ENCODE results near the gene AAK1. TPM values are rescaled to one million over a fixed set of nuclear protein-coding genes. Genes with fewer than 3 reads are reported as not detected.

Gene AAK1
- total RNA-seq, 2 donors from 2014 or later = 70.7 to 77.3 TPM

DNA sequence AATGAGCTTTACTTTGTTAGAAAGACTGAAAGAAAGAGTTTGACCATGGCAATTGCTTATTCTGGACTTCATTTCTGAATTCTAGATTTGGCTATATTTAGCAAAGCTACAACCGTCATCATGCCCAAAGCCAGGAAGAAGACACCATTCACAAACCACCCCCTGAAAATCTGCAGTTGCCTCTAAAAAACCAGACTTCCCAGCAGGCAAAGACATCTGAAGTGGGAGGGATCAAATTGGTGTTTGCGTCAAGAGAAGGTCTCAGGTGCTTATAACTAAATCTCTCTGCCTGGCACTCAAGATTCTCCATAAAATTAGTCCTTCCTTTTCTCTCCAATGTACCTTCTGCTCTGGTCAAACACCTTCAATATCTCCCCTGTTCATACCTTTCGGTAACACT is 5.6 kb downstream of the AAK1 start:
- no peak for DNase-seq (ENCODE audit: low spot score)
- WGBS = 85% methylated on average over 3 of the region's 3 CpGs
- H3K4me3 ChIP-seq = no peak overlapping the region
- H3K27me3 ChIP-seq (replicated peaks; ENCODE audit: insufficient read depth) = no peaks in the 10 kb centered on the region
- no peaks in the 10 kb centered on the region for H3K36me3 ChIP-seq
- no peak overlapping the region for H3K27ac ChIP-seq
- no peak for TF ChIP-seq POLR2AphosphoS5 (IDR thresholded peaks at IDR 0.05)
- H3K9me3 ChIP-seq = no peaks in the 10 kb centered on the region
- intact Hi-C loops (cut with DNase I) = no loop called here
- H3K4me1 ChIP-seq (replicated peaks) = peaks cover 7% of the 10 kb centered on the region

DNA sequence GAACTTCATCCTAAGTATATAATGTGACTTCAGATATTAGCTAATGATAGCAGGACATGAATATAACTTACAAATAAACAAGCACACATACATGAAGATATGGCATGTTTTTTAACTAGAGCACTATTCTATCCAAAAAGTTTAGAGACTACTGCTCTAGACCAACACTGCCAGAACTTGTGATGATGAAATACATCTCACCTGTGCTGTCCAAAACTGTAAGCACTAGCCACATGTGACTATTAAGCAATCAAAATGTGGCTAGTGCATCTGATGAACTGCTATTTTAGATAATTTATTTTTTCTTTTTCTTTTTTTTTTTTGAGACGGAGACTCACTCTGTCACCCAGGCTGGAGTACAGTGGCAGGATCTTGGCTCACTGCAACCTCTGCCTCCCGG is 7.1 kb downstream of the AAK1 start:
- peaks cover 7% of the 10 kb centered on the region for H3K4me1 ChIP-seq (replicated peaks)
- intact Hi-C loops (cut with DNase I) = no loop called here
- 97% methylated on average over 2 of the region's 2 CpGs for WGBS

DNA sequence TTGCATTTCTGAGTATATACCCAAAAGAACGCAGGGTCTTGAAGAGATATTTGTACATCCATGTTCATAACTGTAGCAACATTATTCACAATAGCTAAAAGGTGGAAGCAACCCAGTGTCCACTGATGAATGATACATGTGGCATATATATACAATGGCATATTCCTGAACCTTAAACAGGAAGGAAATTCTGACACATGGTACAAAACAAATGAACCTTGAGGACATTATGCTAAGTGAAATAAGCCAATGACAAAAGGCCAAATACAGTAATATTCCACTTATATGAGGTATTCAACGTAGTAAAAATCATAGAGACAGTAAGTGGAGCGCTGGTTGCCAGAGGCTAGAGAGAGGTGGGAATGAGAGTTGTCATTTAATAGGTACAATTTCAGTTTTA is 8.1 kb downstream of the AAK1 start:
- Histone ChIP-seq H3K27me3 (replicated peaks; ENCODE audit: insufficient read depth) (no peaks in the 10 kb centered on the region), H3K4me1 (replicated peaks) (peaks cover under 1% of the 10 kb centered on the region), H3K36me3 (no peaks in the 10 kb centered on the region), H3K27ac (no peak overlapping the region), H3K9me3 (no peaks in the 10 kb centered on the region), H3K4me3 (no peak overlapping the region)
- intact Hi-C loops (cut with DNase I) = no loop called here
- TF ChIP-seq, protein P1, sequence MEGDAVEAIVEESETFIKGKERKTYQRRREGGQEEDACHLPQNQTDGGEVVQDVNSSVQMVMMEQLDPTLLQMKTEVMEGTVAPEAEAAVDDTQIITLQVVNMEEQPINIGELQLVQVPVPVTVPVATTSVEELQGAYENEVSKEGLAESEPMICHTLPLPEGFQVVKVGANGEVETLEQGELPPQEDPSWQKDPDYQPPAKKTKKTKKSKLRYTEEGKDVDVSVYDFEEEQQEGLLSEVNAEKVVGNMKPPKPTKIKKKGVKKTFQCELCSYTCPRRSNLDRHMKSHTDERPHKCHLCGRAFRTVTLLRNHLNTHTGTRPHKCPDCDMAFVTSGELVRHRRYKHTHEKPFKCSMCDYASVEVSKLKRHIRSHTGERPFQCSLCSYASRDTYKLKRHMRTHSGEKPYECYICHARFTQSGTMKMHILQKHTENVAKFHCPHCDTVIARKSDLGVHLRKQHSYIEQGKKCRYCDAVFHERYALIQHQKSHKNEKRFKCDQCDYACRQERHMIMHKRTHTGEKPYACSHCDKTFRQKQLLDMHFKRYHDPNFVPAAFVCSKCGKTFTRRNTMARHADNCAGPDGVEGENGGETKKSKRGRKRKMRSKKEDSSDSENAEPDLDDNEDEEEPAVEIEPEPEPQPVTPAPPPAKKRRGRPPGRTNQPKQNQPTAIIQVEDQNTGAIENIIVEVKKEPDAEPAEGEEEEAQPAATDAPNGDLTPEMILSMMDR (IDR thresholded peaks at IDR 0.05) = no peak
- 88% methylated on average over 3 of the region's 3 CpGs for WGBS
- no peak for DNase-seq (ENCODE audit: low spot score)

More for the DNA sequence above, 7.1 kb downstream of the AAK1 start:
- Histone ChIP-seq H3K27ac (no peak overlapping the region), H3K36me3 (no peaks in the 10 kb centered on the region), H3K27me3 (replicated peaks; ENCODE audit: insufficient read depth) (no peaks in the 10 kb centered on the region), H3K9me3 (no peaks in the 10 kb centered on the region), H3K4me3 (no peak overlapping the region)
- TF ChIP-seq POLR2AphosphoS5 (IDR thresholded peaks at IDR 0.05) = no peak
- TF ChIP-seq POLR2A (IDR thresholded peaks at IDR 0.05) = no peak
- TF ChIP-seq, protein P1 (IDR thresholded peaks at IDR 0.05) = no peak
- no peak for DNase-seq (ENCODE audit: low spot score)

DNA sequence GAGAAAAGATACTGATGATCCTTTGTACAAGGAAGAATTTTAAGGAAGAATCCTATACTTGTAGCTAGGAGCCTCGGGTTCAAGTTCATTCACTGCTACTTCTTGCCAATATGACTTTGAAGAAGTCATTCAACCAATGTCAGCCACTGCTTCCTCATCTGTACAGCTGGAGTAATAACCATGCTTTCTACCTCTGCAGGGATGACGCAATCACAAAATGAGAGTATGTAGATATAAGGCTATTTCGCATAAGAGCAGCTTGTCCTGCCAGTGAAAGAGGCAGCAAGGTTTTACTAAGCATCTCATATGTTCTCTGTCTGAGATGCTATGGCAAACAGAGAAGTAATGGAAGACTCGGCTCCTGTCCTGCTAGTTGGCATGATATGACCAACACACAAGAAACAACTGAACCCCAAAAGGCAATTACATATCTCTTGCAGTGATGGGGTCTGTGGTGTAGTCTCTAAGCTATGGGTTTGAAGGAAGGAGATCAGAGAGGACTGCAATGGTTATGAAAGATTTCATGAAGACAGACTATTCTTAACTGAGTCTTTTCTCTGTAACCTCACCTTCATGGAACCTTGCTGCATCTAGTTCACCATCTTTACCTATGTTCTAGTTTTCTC is 9.2 kb downstream of the AAK1 start:
- DNase-seq (ENCODE audit: low spot score) = no peak
- no peak overlapping the region for H3K4me3 ChIP-seq
- no peak overlapping the region for H3K27ac ChIP-seq
- no peaks in the 10 kb centered on the region for H3K27me3 ChIP-seq (replicated peaks; ENCODE audit: insufficient read depth)
- no peaks in the 10 kb centered on the region for H3K9me3 ChIP-seq
- WGBS = 86% methylated on average over 4 of the region's 4 CpGs
- H3K4me1 ChIP-seq (replicated peaks) = no peaks in the 10 kb centered on the region
- no peaks in the 10 kb centered on the region for H3K36me3 ChIP-seq
- TF ChIP-seq POLR2A (IDR thresholded peaks at IDR 0.05) (no peak), POLR2AphosphoS5 (IDR thresholded peaks at IDR 0.05) (no peak)
- TF ChIP-seq, protein P1 (IDR thresholded peaks at IDR 0.05) = no peak
- intact Hi-C loops (cut with DNase I) = no loop called here

DNA sequence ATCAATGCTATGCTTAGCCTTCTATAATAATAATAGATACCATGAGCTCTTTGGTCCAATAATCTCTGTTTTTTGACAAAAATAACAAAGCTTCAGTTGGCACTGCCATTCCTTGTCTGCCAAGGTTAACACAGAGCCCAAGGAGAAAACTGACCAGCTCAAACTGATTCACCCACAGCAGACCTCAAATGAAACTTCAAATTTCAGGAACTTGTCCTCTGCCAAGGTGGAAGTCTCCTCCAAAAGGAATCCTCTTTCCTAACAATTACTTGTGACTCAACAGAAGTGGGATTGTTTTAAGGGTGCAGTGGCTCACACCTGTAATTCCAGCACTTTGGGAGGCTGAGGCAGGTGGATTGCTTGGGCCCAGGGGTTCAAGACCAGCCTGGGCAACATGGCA is 12.1 kb downstream of the AAK1 start:
- no peaks in the 10 kb centered on the region for H3K4me1 ChIP-seq (replicated peaks)
- H3K9me3 ChIP-seq = no peaks in the 10 kb centered on the region
- H3K4me3 ChIP-seq = no peak overlapping the region
- intact Hi-C loops (cut with DNase I) = no loop called here
- DNase-seq (ENCODE audit: low spot score) = no peak
- no peaks in the 10 kb centered on the region for H3K27me3 ChIP-seq (replicated peaks; ENCODE audit: insufficient read depth)
- no peaks in the 10 kb centered on the region for H3K36me3 ChIP-seq
- TF ChIP-seq POLR2A (IDR thresholded peaks at IDR 0.05) = no peak
- TF ChIP-seq, protein P1 (IDR thresholded peaks at IDR 0.05) = no peak
- TF ChIP-seq POLR2AphosphoS5 (IDR thresholded peaks at IDR 0.05) = no peak
- no peak overlapping the region for H3K27ac ChIP-seq

All from prostate gland (tissue), 2 donors.